Heart left ventricle (tissue), 13 donors: ENCODE results near the gene CACNA2D3.

Source experiments
- POLR2A ChIP-seq, 2 donors: fragments of 450-650 bp; IDR thresholded peaks; one replicate each; pipeline ENCODE4 v1.6.1; 2017; ENCODE audit warnings: antibody characterized with exemption in 2 of 2, mild to moderate bottlenecking in 2 of 2, moderate library complexity in 2 of 2
- TF ChIP-seq, protein P1 (sequence below), 12 donors: fragments of 200-600 bp; sonication (generic) in 4 of 12; IDR thresholded peaks; one replicate each; pipeline versions ENCODE4 v1.5.0 to v1.8.0; 2018 to 2022; ENCODE audit warnings: antibody characterized with exemption in 12 of 12, mild to moderate bottlenecking in 5 of 12
- donor health status: ischemic (EF 13 %, LVEDD 7.1; RV severe dilation, severe dysfunction).
- donor health status: DM: no; HTN: yes; CAD: no.
- donor health status: DM: no; HTN: no; CAD: no.
- donor health status: ischemic (EF 25% LVEDD 6.9; RV normal size, moderate dysfunction).
- donor health status: ischemic (EF 25% LVEDD 5.7; RV mildly dilated, moderate dysfunction).
- donor health status: ischemic (EF 35%, LVEDD 5.7; RV mildly dilated, moderate dysfunction).
- donor health status: nonischemic (EF 11% LVEDD 7.7; RV severe dilation, severe dysfunction).
- donor health status: DM: yes; HTN: yes; CAD: no.
- donor health status: PGD.
- donor health status: ischemic (EF 29% LVEDD 5.4; RV normal size, mild dysfunction).
- donor health status: nonischemic (EF 23%, LVEDD 6.1; RV moderate dilation, normal function).

DNA sequence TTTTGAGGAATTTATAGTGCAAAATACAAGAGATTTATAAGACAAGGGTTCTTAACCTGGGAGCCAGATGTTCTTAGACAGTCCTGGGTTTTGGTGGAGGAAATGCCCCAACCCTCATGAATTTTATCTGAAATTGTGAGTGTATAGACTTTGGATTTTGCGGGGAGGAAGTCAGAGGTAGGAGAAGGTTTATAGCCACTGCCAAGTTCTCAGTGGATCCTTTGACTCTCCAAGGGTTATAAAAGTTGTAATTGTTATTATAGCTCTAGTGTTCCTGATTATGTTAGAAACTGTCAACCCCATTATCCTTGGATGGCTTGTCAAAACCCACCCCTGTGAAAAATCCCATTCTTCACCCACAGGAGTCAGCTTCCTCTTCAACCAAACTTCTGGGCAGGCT is 621.9 kb downstream of the CACNA2D3 start:
- no peak for TF ChIP-seq POLR2A (IDR thresholded peaks at IDR 0.05)
- TF ChIP-seq, protein P1, sequence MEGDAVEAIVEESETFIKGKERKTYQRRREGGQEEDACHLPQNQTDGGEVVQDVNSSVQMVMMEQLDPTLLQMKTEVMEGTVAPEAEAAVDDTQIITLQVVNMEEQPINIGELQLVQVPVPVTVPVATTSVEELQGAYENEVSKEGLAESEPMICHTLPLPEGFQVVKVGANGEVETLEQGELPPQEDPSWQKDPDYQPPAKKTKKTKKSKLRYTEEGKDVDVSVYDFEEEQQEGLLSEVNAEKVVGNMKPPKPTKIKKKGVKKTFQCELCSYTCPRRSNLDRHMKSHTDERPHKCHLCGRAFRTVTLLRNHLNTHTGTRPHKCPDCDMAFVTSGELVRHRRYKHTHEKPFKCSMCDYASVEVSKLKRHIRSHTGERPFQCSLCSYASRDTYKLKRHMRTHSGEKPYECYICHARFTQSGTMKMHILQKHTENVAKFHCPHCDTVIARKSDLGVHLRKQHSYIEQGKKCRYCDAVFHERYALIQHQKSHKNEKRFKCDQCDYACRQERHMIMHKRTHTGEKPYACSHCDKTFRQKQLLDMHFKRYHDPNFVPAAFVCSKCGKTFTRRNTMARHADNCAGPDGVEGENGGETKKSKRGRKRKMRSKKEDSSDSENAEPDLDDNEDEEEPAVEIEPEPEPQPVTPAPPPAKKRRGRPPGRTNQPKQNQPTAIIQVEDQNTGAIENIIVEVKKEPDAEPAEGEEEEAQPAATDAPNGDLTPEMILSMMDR (IDR thresholded peaks at IDR 0.05), result no peak
